Measurements from ENCODE around the gene SGK1. TPM values are rescaled to one million over a fixed set of nuclear protein-coding genes. Genes with fewer than 3 reads are reported as not detected.

SGK1 gene
- total and polyA plus RNA-seq, 10 of the 15 experiments (the other 5 are each of a cell fraction or from before 2014, with no cell fraction given): 0.62 to 5.1 (median 2.9) TPM

DNA sequence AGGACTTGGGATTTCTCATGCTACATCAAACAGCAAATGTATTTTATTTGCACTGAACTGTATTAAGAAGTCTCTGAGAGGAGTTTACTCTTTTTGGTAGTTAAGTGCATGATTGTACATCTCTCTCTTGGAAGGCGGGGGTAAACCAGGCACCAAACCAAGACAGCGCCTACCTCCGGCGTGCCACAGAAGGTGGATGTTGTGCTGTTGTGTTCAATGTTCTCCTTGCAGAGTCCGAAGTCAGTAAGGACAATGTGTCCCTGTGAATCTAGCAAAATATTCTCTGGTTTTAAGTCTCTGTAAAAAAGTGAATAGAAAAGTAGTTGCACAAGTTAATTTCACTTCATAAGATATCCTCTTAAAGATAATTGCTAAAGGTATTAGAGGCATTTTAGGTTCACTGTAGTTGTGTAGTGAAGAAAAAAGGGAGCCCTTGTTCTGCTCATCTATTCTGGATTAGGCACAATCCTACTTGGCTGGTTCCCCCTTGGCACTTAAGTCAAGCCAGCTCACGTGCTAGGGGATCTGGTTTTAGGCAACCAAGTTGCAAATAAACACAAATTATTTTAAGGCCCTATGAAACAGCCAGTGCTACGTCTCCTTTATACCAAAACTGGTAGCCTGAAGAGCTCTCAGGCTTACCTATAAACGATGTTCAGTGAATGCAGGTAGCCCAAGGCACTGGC lies 145.7 kb downstream of the SGK1 start (continued):
- TF ChIP-seq, protein P1, sequence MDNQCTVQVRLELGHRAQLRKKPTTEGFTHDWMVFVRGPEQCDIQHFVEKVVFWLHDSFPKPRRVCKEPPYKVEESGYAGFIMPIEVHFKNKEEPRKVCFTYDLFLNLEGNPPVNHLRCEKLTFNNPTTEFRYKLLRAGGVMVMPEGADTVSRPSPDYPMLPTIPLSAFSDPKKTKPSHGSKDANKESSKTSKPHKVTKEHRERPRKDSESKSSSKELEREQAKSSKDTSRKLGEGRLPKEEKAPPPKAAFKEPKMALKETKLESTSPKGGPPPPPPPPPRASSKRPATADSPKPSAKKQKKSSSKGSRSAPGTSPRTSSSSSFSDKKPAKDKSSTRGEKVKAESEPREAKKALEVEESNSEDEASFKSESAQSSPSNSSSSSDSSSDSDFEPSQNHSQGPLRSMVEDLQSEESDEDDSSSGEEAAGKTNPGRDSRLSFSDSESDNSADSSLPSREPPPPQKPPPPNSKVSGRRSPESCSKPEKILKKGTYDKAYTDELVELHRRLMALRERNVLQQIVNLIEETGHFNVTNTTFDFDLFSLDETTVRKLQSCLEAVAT (IDR thresholded peaks at IDR 0.05): no peak

DNA sequence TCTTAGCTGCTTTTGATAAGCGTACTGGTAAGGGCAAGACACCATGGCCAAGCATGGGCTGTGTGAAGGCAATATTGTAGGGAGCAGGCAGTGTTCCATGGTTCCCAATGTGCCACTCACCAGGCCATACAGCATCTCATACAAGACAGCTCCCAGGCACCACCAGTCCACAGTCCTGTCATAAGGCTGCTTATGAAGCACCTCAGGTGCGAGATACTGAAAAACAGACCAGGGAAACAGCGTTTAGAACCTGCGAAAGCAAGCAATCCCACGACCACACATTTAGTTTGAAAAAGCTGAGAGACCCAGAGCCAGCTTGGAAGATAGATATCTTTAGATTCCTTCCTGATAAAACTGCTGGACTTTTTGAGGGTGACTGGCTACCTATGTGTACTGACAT lies 146.4 kb downstream of the SGK1 start:
- no peak overlapping the region for H3K27ac ChIP-seq (ENCODE audit: control insufficient read depth, insufficient read depth)
- no peak overlapping the region for H3K4me3 ChIP-seq
- no peaks in the 10 kb centered on the region for H3K79me2 ChIP-seq (ENCODE audit: control insufficient read depth, insufficient read depth, low read length)
- no peak overlapping the region for H3K4me2 ChIP-seq (ENCODE audit: control insufficient read depth, insufficient read depth)
- H3K36me3 ChIP-seq (ENCODE audit: control insufficient read depth in 2 of 2, insufficient read depth in 2 of 2, low read length in 1 of 2): no peaks in the 10 kb centered on the region; a peak in 1 of 4 replicates
- H3K9me3 ChIP-seq (replicated peaks; ENCODE audit: control insufficient read depth, insufficient read depth, low read length): no peaks in the 10 kb centered on the region; the same call in 2 of the 3 replicates
- SMC1A ChIA-PET (ENCODE audit: uncharacterized antibody, unreplicated experiment): interaction anchor here (1.4 to 2.5 kb wide), 2 partner anchors 469 to 769 kb away, joined by 6 to 12 read pairs; no protein-coding TSS in a partner anchor
- FAIRE-seq: no peak
- no peak for DNase-seq (ENCODE audit: low read depth, low spot score)
- in situ Hi-C loops (cut with MboI): loop anchor here (5.0 kb wide), 2 partner anchors 471 to 771 kb away; no protein-coding TSS in a partner anchor
- CTCF ChIA-PET: interaction anchor here (0.6 to 2.1 kb wide), 7 partner anchors 15 to 769 kb away, joined by 3 to 12 read pairs (median 4); no protein-coding TSS in a partner anchor
- peaks cover 0 to 8% of the 10 kb centered on the region in 2 experiments; a peak in 3 of 4 replicates for H3K27me3 ChIP-seq (replicated peaks in 1 of 2; ENCODE audit: control insufficient read depth in 2 of 2, insufficient read depth in 2 of 2, low read length in 1 of 2)
- H3K4me1 ChIP-seq (ENCODE audit: control insufficient read depth, insufficient read depth, low read length): peaks cover 5% of the 10 kb centered on the region
- WGBS (ENCODE audit: insufficient coverage, insufficient replicate concordance, low lambda C conversion rate, missing lambda C conversion rate): 58% methylated on average over 5 of the region's 5 CpGs
- POLR2A ChIA-PET: no interaction called here
- RAD21 ChIA-PET (ENCODE audit: unreplicated experiment): interaction anchor here (1.2 to 1.7 kb wide), 3 partner anchors 470 to 769 kb away, joined by 3 to 6 read pairs (median 5); no protein-coding TSS in a partner anchor
- no peak overlapping the region for H2AFZ ChIP-seq (ENCODE audit: control insufficient read depth, low read depth, low read length)
- no peak for ATAC-seq
- H4K20me1 ChIP-seq (ENCODE audit: control insufficient read depth, insufficient read depth): no peaks in the 10 kb centered on the region
- intact Hi-C loops (cut with micrococcal nuclease; ENCODE audit: unreplicated experiment): loop anchor here (5.0 to 10.0 kb wide), 2 partner anchors 353 to 1271 kb away; no protein-coding TSS in a partner anchor
- H3K9ac ChIP-seq (ENCODE audit: control insufficient read depth, insufficient read depth, low read length): no peak overlapping the region
- BruUV-seq (replicated peaks): no TSS peak
- TF ChIP-seq ATF7 (IDR thresholded peaks at IDR 0.05; ENCODE audit: low read depth) (no peak), MTA2 (IDR thresholded peaks at IDR 0.05; ENCODE audit: low read depth) (no peak), GATAD2B (conservative IDR thresholded peaks at IDR 0.05; ENCODE audit: low read depth) (no peak), STAT3 (IDR thresholded peaks at IDR 0.05; ENCODE audit: low read depth, low read length) (no peak), LARP7 (IDR thresholded peaks at IDR 0.05) (no peak), NFXL1 (IDR thresholded peaks at IDR 0.05; ENCODE audit: borderline replicate concordance) (no peak), TARDBP (IDR thresholded peaks at IDR 0.05; ENCODE audit: borderline replicate concordance) (no peak)
- TF ChIP-seq, protein P2, sequence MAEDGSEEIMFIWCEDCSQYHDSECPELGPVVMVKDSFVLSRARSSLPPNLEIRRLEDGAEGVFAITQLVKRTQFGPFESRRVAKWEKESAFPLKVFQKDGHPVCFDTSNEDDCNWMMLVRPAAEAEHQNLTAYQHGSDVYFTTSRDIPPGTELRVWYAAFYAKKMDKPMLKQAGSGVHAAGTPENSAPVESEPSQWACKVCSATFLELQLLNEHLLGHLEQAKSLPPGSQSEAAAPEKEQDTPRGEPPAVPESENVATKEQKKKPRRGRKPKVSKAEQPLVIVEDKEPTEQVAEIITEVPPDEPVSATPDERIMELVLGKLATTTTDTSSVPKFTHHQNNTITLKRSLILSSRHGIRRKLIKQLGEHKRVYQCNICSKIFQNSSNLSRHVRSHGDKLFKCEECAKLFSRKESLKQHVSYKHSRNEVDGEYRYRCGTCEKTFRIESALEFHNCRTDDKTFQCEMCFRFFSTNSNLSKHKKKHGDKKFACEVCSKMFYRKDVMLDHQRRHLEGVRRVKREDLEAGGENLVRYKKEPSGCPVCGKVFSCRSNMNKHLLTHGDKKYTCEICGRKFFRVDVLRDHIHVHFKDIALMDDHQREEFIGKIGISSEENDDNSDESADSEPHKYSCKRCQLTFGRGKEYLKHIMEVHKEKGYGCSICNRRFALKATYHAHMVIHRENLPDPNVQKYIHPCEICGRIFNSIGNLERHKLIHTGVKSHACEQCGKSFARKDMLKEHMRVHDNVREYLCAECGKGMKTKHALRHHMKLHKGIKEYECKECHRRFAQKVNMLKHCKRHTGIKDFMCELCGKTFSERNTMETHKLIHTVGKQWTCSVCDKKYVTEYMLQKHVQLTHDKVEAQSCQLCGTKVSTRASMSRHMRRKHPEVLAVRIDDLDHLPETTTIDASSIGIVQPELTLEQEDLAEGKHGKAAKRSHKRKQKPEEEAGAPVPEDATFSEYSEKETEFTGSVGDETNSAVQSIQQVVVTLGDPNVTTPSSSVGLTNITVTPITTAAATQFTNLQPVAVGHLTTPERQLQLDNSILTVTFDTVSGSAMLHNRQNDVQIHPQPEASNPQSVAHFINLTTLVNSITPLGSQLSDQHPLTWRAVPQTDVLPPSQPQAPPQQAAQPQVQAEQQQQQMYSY (CRISPR knock-in tag; IDR thresholded peaks at IDR 0.05): no peak
- TF ChIP-seq, protein P3, sequence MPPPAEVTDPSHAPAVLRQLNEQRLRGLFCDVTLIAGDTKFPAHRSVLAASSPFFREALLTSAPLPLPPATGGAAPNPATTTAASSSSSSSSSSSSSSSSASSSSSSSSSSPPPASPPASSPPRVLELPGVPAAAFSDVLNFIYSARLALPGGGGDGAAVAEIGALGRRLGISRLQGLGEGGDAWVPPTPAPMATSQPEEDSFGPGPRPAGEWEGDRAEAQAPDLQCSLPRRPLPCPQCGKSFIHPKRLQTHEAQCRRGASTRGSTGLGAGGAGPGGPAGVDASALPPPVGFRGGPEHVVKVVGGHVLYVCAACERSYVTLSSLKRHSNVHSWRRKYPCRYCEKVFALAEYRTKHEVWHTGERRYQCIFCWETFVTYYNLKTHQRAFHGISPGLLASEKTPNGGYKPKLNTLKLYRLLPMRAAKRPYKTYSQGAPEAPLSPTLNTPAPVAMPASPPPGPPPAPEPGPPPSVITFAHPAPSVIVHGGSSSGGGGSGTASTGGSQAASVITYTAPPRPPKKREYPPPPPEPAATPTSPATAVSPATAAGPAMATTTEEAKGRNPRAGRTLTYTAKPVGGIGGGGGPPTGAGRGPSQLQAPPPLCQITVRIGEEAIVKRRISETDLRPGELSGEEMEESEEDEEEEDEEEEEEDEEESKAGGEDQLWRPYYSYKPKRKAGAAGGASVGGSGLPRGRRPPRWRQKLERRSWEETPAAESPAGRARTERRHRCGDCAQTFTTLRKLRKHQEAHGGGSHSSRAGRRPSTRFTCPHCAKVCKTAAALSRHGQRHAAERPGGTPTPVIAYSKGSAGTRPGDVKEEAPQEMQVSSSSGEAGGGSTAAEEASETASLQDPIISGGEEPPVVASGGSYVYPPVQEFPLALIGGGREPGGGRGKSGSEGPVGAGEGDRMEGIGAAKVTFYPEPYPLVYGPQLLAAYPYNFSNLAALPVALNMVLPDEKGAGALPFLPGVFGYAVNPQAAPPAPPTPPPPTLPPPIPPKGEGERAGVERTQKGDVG (CRISPR knock-in tag; IDR thresholded peaks at IDR 0.05): no peak
